Pancreas (tissue), 10 donors: ENCODE measurements around the gene SYT6. TPM values are rescaled to one million over a fixed set of nuclear protein-coding genes. Genes with fewer than 3 reads are reported as not detected.
"Not testable (repeated sequence)": the region's sequence is repeated elsewhere in the genome, so short reads cannot be mapped to it uniquely, and the experiment has no call there.

Experiments used
- ATAC-seq, 4 donors: fragments of 200-7000 bp; cut with Tn5 transposase; one replicate each; pipeline versions ENCODE4 v1.8.0 to v1.9.1; 2020; ENCODE audit warnings: mild to moderate bottlenecking in 4 of 4, moderate library complexity in 4 of 4
- DNase-seq, 6 donors: peaks; one replicate each; pipeline ENCODE4 v3.0.0-alpha.2; 2020
- FAIRE-seq: peaks from 2 replicates; lab custom pipeline; 2012; peaks lifted over from hg19 to GRCh38; lab: Jason Lieb, UNC
- H3K27ac ChIP-seq, 4 donors: fragments of 200-600 bp; sonication (generic); 1 replicate in 3 of 4; 2 replicates in 1 of 4; pipeline versions ENCODE4 v1.5.0 to v1.8.0; 2020
- H3K27me3 ChIP-seq, 4 donors: fragments of 200-600 bp; one replicate each; pipeline ENCODE4 v1.8.0; 2021
- H3K36me3 ChIP-seq, 3 donors: fragments of 200-600 bp; sonication (generic) in 1 of 3; one replicate each; pipeline versions ENCODE4 v1.5.0 to v1.8.0; 2020 to 2021
- H3K4me1 ChIP-seq, 3 donors: fragments of 200-600 bp; one replicate each; pipeline ENCODE4 v1.8.0; 2021
- H3K4me3 ChIP-seq, 4 donors: fragments of 200-600 bp; sonication (generic) in 2 of 4; one replicate each; pipeline versions ENCODE4 v1.5.0 to v1.8.0; 2020 to 2021
- H3K9me3 ChIP-seq, 4 donors: fragments of 200-600 bp; one replicate each; pipeline ENCODE4 v1.8.0; 2021
- WGBS, 2 donors: extraction: QIAGEN DNeasy Blood & Tissue Kit; methylation state at CpG; one replicate each; pipeline ENCODE4 v1.1.7; 2013; 5-methylcytosine and 5-hydroxymethylcytosine counted together
- intact Hi-C, 3 donors: fragments of 100-400 bp; cut with DNase I; formaldehyde crosslinking; loops; one replicate each; pipeline versions ENCODE4 v1.11.1 to v1.14.2; 2022
- polyA plus RNA-seq, 2 donors: library from polyadenylated mRNA; stranded (reverse); fragments of 200-250 nt; gene quantifications; one replicate each; pipeline ENCODE4 v1.2.3, GENCODE V29; 2013
- total RNA-seq, 6 donors: library from RNA; stranded (reverse); fragmentation: NEBNext Ultra II Directional in 4 of 6; extraction: Animal tissue kit (Norgen Biotek cat#: 25700) in 4 of 6; gene quantifications; one replicate each; pipeline versions ENCODE4 v1.2.1 to v1.2.4, GENCODE V29; 2021 to 2023
- TF ChIP-seq, protein P1 (sequence below), 4 donors: fragments of 200-600 bp; sonication (generic) in 3 of 4; IDR thresholded peaks; one replicate each; pipeline versions ENCODE4 v1.5.0 to v1.8.0; 2021; ENCODE audit warnings: antibody characterized with exemption in 4 of 4
- donor health status: healthy with polysubstance abuse.
- donor health status: DM: no; HTN: no; CAD: no; lungs with moderate emphysema.
- donor health status: DM: no; HTN: no; CAD: no.
- donor health status: control.
- donor health status: control.
- donor health status: Bipolar disorder and iron deficiency.
- donor health status: DM: yes; HTN: yes; CAD: no.
- donor health status: DM: no; HTN: no; CAD: no.
- donor health status: DM: no; HTN: no; CAD: no.
- donor health status: DM: yes; HTN: yes; CAD: no.

SYT6 gene
- total and polyA plus RNA-seq, 8 donors: 0.81 to 5.2 (median 2.9) TPM

DNA sequence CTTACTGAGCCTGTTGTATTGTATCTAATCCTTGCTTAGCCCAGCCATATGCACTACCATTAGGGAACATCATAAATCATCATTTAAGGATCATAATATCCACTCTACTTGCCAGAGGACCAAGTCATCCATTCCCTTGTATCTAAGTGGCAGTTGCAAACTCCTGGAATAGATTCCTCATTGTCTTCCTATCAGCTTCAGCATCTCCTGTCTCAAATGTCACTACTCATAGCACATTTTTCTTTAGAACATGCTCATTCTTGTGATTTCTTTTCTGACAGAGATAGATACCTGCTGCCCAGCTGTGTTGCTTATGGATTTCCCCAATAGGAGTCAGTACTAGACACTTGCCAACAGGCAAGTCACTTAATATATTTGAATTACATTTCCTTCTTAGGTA, 90.1 kb downstream of the SYT6 start:
- FAIRE-seq (no peak), DNase-seq (no peak), ATAC-seq (no peak)
- H3K9me3 ChIP-seq: no peaks in the 10 kb centered on the region
- H3K27ac ChIP-seq: no peak overlapping the region
- TF ChIP-seq, protein P1, sequence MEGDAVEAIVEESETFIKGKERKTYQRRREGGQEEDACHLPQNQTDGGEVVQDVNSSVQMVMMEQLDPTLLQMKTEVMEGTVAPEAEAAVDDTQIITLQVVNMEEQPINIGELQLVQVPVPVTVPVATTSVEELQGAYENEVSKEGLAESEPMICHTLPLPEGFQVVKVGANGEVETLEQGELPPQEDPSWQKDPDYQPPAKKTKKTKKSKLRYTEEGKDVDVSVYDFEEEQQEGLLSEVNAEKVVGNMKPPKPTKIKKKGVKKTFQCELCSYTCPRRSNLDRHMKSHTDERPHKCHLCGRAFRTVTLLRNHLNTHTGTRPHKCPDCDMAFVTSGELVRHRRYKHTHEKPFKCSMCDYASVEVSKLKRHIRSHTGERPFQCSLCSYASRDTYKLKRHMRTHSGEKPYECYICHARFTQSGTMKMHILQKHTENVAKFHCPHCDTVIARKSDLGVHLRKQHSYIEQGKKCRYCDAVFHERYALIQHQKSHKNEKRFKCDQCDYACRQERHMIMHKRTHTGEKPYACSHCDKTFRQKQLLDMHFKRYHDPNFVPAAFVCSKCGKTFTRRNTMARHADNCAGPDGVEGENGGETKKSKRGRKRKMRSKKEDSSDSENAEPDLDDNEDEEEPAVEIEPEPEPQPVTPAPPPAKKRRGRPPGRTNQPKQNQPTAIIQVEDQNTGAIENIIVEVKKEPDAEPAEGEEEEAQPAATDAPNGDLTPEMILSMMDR (IDR thresholded peaks at IDR 0.05): no peak
- no peaks in the 10 kb centered on the region for H3K27me3 ChIP-seq
- H3K4me1 ChIP-seq: no peaks in the 10 kb centered on the region
- intact Hi-C loops: no loop called here
- H3K4me3 ChIP-seq: no peak overlapping the region
- no peaks in the 10 kb centered on the region for H3K36me3 ChIP-seq

DNA sequence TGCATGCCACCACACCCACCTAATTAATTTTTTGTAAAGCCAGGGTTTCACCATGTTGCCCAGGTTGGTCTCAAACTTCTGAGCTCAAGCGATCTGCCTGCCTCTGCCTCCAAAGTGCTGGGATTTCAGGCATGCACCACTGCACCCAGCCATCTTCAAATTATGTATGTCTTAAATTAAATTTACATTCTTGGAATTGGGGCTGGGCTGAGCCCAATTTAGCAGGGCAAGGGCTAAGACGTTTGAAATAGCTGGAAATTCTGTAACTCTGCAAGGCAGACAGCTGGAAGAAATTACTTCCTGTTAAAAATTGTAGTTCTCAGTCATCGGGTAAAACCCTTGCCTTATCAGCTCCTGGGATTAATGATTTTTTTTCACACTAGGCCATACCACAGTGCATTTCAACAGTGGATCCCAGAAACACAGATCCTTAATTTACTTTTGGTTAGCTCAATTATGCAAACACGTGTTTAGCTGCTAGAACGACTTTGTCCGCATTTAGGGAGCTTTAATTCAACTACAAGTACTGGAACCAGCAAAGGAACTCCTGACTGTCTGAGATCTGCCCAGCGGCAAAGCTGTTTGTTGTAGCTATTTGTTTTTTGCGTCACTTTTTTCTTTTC, 91.1 kb downstream of the SYT6 start:
- 38 to 43% methylated on average over 8 of the region's 8 CpGs for WGBS, 2 donors
- no peak for FAIRE-seq
- no peaks in the 10 kb centered on the region for H3K9me3 ChIP-seq
- H3K27ac ChIP-seq: no peak overlapping the region
- no peak overlapping the region for H3K4me3 ChIP-seq
- TF ChIP-seq, protein P1 (IDR thresholded peaks at IDR 0.05): no peak
- intact Hi-C loops: no loop called here
- H3K27me3 ChIP-seq: no peaks in the 10 kb centered on the region
- H3K36me3 ChIP-seq: no peaks in the 10 kb centered on the region
- peak in 2 of 4 donors; percentile 46 to 52 for ATAC-seq
- no peak for DNase-seq
- no peaks in the 10 kb centered on the region for H3K4me1 ChIP-seq

DNA sequence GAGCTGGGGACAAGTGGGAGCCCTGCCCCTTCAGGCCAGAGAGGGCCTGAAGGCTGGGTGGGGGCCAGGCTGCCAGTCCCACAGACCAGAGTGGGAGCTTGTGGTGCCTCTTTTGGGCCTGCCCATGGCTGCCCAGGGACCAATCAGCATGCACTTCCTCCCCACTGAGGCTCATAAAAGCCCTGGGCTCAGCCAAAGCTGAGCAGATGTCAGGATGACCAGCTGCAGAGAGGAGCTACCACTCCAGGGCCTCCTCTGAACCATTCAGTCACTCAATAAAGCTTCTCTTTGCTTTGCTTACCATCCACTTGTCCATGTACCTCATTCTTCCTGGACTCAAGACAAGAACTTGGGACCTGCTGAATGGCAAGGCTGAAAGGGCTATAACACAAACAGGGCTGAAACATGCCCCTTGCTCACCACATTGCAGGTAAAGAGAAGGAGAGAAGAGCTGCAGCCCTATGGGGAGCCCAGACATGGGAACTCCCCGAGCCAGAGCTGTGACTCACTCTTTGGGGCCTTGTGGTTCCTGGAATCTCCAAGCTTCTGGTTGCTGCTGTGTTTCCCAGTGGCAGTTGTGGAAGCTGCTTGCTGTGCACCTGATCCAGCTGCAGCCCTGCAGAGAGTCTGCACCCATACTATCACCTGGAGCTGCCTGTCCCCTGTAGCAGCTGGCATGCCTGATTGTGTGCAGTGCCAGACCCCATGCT, 92.4 kb downstream of the SYT6 start:
- no peaks in the 10 kb centered on the region for H3K36me3 ChIP-seq
- H3K9me3 ChIP-seq: no peaks in the 10 kb centered on the region
- no peaks in the 10 kb centered on the region for H3K4me1 ChIP-seq
- no peak for FAIRE-seq
- DNase-seq: no peak
- no peak overlapping the region for H3K4me3 ChIP-seq
- 81 to 94% methylated on average over 1 of the region's 1 CpG for WGBS, 2 donors
- H3K27ac ChIP-seq: no peak overlapping the region
- ATAC-seq: no peak
- H3K27me3 ChIP-seq: no peaks in the 10 kb centered on the region
- TF ChIP-seq, protein P1 (IDR thresholded peaks at IDR 0.05): no peak
- intact Hi-C loops: no loop called here

- H3K36me3 ChIP-seq, FAIRE-seq, H3K27ac ChIP-seq, H3K4me1 ChIP-seq, H3K4me3 ChIP-seq, intact Hi-C loops, H3K27me3 ChIP-seq, ATAC-seq, H3K9me3 ChIP-seq, DNase-seq: not testable (repeated sequence)
- 52 to 53% methylated on average over 6 of the region's 6 CpGs for WGBS, 2 donors
Measured at GRCh38 chr1:114058236-114058635, 95.4 kb downstream of the SYT6 start.

DNA sequence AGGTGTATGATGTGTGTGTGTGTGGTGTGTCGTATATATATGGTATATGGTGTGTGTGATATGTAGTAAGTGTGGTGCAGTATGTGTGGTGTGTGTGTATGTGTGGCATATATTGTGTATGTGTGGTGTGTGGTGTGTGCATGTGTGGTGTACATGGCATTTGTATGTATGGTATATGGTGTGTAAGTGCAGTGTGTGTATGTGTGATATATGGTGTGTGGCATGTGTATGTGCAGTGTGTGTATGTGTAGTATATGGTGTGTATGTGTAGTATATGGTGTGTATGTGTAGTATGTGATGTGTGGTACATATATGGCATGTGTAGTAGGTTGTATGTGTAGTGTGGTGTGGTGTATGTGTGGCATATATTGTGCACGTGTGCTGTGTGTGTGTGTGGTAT, 99.5 kb downstream of the SYT6 start:
- no peak for DNase-seq
- Histone ChIP-seq H3K4me1 (no peaks in the 10 kb centered on the region), H3K27me3 (no peaks in the 10 kb centered on the region), H3K4me3 (no peak overlapping the region), H3K36me3 (no peaks in the 10 kb centered on the region), H3K27ac (no peak overlapping the region), H3K9me3 (no peaks in the 10 kb centered on the region)
- WGBS, 2 donors: 83 to 94% methylated on average over 2 of the region's 2 CpGs
- intact Hi-C loops: no loop called here
- ATAC-seq: no peak
- FAIRE-seq: no peak
- TF ChIP-seq, protein P1 (IDR thresholded peaks at IDR 0.05): no peak
